GM12891 (cell line): Measurements from ENCODE around the gene IFT52.

Experiments
- POLR2A ChIP-seq: IDR thresholded peaks from 2 replicates; pipeline ENCODE4 v1.6.1; 2011; ENCODE audit warnings: low read depth, low read length, control low read depth
- POLR2AphosphoS5 ChIP-seq: IDR thresholded peaks from 2 replicates; pipeline ENCODE4 v1.6.1; 2011; ENCODE audit warnings: low read depth, low read length, control low read depth
- TAF1 ChIP-seq: IDR thresholded peaks from 2 replicates; pipeline ENCODE4 v1.6.1; 2011; ENCODE audit warnings: low read depth, low read length, control low read depth

GRCh38 chr20:43662943-43663655 lies 72.4 kb downstream of the IFT52 start:
- TF ChIP-seq POLR2A (no peak), POLR2AphosphoS5 (no peak), TAF1 (no peak)
